Measurements from ENCODE around the gene AAK1. TPM values are rescaled to one million over a fixed set of nuclear protein-coding genes. Genes with fewer than 3 reads are reported as not detected.
"Not testable (repeated sequence)": the region's sequence is repeated elsewhere in the genome, so short reads cannot be mapped to it uniquely, and the experiment has no call there.

The AAK1 gene
- total RNA-seq, 2 donors from 2014 or later = 55.2 to 77.9 TPM

DNA sequence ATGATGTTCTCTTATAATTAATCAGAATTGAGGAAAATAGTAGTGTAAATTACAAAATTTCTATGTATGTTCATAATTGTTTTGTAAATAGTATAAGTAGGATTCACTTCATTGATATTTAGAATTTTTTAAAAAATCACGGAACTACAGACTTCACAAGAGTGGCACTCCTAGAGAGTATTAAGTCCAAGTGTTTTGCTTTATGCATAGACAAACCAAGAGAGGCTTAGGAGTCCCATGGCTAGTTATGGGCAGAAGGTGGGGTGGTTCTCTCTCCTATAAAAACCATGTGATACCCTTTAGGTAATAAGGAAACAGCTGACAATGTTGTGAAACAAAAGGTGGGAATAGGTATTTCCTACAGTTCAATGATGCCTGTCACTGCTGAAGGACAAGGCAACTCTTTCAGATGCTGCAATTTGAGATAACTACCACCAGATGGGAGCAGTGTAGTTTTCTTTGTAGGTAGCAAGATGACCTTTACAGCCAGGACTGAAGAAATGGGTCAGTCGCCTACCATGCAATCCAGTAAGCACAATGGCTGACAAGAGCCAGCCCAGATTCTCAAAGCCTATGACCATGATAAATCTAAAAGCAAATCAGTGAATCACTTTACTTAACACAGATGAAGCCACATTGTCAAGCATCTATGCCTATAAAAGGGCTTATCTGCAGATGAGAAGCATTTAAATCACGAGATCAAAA lies 83.9 kb downstream of the AAK1 start:
- Histone ChIP-seq H3K36me3 (no peaks in the 10 kb centered on the region), H3K27me3 (replicated peaks; ENCODE audit: insufficient read depth) (no peaks in the 10 kb centered on the region), H3K9me3 (no peaks in the 10 kb centered on the region), H3K4me3 (no peak overlapping the region), H3K4me1 (ENCODE audit: control insufficient read depth in 1 of 2, low read depth in 2 of 2) (peaks cover 9 to 20% of the 10 kb centered on the region in 2 donors), H3K27ac (no peak overlapping the region)
- TF ChIP-seq, protein P1, sequence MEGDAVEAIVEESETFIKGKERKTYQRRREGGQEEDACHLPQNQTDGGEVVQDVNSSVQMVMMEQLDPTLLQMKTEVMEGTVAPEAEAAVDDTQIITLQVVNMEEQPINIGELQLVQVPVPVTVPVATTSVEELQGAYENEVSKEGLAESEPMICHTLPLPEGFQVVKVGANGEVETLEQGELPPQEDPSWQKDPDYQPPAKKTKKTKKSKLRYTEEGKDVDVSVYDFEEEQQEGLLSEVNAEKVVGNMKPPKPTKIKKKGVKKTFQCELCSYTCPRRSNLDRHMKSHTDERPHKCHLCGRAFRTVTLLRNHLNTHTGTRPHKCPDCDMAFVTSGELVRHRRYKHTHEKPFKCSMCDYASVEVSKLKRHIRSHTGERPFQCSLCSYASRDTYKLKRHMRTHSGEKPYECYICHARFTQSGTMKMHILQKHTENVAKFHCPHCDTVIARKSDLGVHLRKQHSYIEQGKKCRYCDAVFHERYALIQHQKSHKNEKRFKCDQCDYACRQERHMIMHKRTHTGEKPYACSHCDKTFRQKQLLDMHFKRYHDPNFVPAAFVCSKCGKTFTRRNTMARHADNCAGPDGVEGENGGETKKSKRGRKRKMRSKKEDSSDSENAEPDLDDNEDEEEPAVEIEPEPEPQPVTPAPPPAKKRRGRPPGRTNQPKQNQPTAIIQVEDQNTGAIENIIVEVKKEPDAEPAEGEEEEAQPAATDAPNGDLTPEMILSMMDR (IDR thresholded peaks at IDR 0.05) = peak; percentile 56
- DNase-seq (ENCODE audit: low spot score) = no peak
- ATAC-seq (ENCODE audit: insufficient number of reproducible peaks, low FRiP score, low read depth) = no peak

DNA sequence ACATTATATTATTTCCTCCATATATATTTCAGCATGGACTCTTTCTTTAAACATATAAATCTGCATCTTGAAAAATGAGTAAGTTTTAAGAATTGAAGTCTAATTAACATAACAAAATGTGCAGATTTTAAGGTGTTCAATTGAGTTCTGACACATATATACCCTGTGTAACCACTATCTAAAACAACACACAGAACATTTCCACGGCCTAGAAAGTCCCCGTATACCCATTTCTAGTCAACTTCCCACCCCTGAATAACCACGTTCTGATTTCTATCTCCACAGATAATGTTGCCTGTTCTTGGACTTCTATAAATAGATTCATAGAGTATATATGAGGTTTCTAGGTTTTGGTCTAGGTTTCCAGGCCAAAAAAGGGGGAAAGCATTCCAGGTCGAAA lies 87.5 kb downstream of the AAK1 start:
- no peaks in the 10 kb centered on the region for H3K36me3 ChIP-seq
- TF ChIP-seq, protein P1 (IDR thresholded peaks at IDR 0.05) = no peak
- DNase-seq (ENCODE audit: low spot score) (no peak), ATAC-seq (ENCODE audit: insufficient number of reproducible peaks, low FRiP score, low read depth) (no peak)
- H3K27me3 ChIP-seq (replicated peaks; ENCODE audit: insufficient read depth) = no peaks in the 10 kb centered on the region
- no peak overlapping the region for H3K27ac ChIP-seq
- no peaks in the 10 kb centered on the region for H3K9me3 ChIP-seq
- no peak overlapping the region for H3K4me3 ChIP-seq
- peaks cover 12 to 21% of the 10 kb centered on the region in 2 donors for H3K4me1 ChIP-seq (ENCODE audit: control insufficient read depth in 1 of 2, low read depth in 2 of 2)

DNA sequence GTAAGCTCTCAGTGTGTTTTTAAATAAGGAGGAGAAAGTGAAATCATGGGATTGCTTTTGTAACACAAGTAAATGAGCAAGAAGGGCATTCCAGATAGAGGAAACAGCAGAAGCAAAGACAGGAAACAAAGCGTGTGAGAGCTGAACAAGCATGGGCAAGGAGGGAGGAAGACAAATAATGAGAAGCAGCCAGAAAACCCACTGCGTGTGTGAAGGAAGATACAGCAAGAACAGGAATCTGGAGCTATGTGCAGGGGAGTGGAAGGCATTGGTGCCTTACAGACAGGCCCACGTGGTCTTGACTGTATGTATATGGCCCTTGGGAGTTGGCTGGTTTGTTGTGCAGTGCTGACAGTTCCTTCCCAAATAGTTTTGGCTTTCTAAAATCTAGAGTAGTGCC lies 88.6 kb downstream of the AAK1 start:
- H3K9me3 ChIP-seq = no peaks in the 10 kb centered on the region
- DNase-seq (ENCODE audit: low spot score) (no peak), ATAC-seq (ENCODE audit: insufficient number of reproducible peaks, low FRiP score, low read depth) (no peak)
- H3K4me1 ChIP-seq (ENCODE audit: control insufficient read depth in 1 of 2, low read depth in 2 of 2) = peaks cover 12 to 18% of the 10 kb centered on the region in 2 donors
- no peak overlapping the region for H3K4me3 ChIP-seq
- H3K27ac ChIP-seq = peak overlapping the region; percentile 14 to 28
- H3K27me3 ChIP-seq (replicated peaks; ENCODE audit: insufficient read depth) = no peaks in the 10 kb centered on the region
- H3K36me3 ChIP-seq = no peaks in the 10 kb centered on the region
- TF ChIP-seq, protein P1 (IDR thresholded peaks at IDR 0.05) = no peak

DNA sequence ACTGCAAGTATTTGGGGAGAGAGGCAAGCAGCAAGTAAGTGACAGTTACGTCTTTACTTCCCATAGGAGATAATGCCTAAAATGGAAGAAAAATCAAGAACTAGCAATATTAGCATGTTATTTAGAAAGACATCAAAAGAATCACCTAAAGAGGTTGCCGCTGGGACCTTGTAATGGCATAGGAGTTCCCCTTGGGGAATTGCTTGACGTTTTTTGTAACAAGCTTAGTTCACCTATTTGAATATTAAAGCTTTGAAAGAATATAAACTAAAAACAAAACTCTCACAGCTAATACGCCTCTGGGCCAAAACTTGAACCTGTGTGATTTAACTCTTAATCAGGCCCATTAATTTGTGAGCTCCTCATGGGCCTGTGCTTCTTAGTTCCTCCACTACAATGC lies 89.0 kb downstream of the AAK1 start:
- peak overlapping the region; percentile 14 to 28 for H3K27ac ChIP-seq
- no peak for ATAC-seq (ENCODE audit: insufficient number of reproducible peaks, low FRiP score, low read depth)

DNA sequence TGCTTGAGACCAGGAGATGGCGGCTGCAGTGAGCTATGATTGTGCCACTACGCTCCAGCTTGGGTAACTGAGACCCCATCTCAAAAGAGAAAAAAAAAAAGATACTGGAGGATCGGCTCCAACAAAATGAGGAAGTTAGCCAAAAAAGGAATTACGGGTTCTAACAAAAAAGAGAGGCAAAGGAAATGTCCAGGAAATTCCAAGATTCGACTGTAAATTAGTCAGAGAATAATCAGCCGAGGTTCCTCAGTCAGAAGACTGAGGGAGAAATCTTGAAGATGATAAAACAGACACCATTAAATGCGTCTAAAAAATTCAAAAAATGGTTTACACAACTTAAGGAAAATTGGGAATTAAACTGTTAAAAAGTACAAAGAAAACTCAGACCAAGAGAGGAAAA lies 89.5 kb downstream of the AAK1 start:
- Histone ChIP-seq H3K27me3 (replicated peaks; ENCODE audit: insufficient read depth) (no peaks in the 10 kb centered on the region), H3K36me3 (no peaks in the 10 kb centered on the region), H3K9me3 (no peaks in the 10 kb centered on the region), H3K4me1 (ENCODE audit: control insufficient read depth in 1 of 2, low read depth in 2 of 2) (peaks cover 12 to 16% of the 10 kb centered on the region in 2 donors), H3K27ac (no peak overlapping the region), H3K4me3 (no peak overlapping the region)
- ATAC-seq (ENCODE audit: insufficient number of reproducible peaks, low FRiP score, low read depth) (no peak), DNase-seq (ENCODE audit: low spot score) (no peak)
- TF ChIP-seq, protein P1 (IDR thresholded peaks at IDR 0.05) = no peak

More for the DNA sequence above, 89.0 kb downstream of the AAK1 start:
- TF ChIP-seq, protein P1 (IDR thresholded peaks at IDR 0.05) = no peak
- Histone ChIP-seq H3K27me3 (replicated peaks; ENCODE audit: insufficient read depth) (no peaks in the 10 kb centered on the region), H3K9me3 (no peaks in the 10 kb centered on the region), H3K4me1 (ENCODE audit: control insufficient read depth in 1 of 2, low read depth in 2 of 2) (peaks cover 12 to 16% of the 10 kb centered on the region in 2 donors), H3K36me3 (no peaks in the 10 kb centered on the region), H3K4me3 (no peak overlapping the region)
- no peak for DNase-seq (ENCODE audit: low spot score)

DNA sequence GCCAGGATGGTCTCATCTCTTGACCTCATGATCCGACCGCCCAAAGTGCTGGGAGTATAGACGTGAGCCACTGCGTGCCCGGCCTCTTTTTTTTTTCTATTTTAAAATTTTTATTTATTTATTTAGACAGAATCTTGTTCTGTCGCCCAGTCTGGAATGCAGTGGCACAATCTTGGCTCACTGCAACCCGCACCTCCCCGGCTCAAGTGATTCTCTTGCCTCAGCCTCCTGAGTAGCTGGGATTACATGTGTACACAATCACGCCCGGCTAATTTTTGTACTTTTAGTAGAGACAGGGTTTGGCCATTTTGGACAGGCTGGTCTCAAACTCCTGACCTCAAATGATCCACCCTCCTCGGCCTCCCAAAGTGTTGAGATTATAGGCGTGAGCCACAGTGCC lies 93.0 kb downstream of the AAK1 start:
- peaks cover 12 to 13% of the 10 kb centered on the region in 2 donors for H3K4me1 ChIP-seq (ENCODE audit: control insufficient read depth in 1 of 2, low read depth in 2 of 2)
- H3K27me3 ChIP-seq (replicated peaks; ENCODE audit: insufficient read depth); H3K4me3 ChIP-seq; H3K36me3 ChIP-seq; ATAC-seq (ENCODE audit: insufficient number of reproducible peaks, low FRiP score, low read depth); H3K27ac ChIP-seq; DNase-seq (ENCODE audit: low spot score); H3K9me3 ChIP-seq: not testable (repeated sequence)

All from thoracic aorta (tissue), 2 donors.